Esophagus muscularis mucosa (tissue), 3 donors: ENCODE data around the gene PROX2.

Experiments
- CTCF ChIP-seq, 3 experiments: fragments of 200-600 bp in 2 of 3; fragments of 450-650 bp in 1 of 3; sonication (generic) in 2 of 3; IDR thresholded peaks; one replicate each; pipeline ENCODE4 v1.5.1; 2017 to 2019; ENCODE audit warnings: antibody characterized with exemption in 3 of 3, mild to moderate bottlenecking in 2 of 3, moderate library complexity in 1 of 3
- POLR2A ChIP-seq: fragments of 450-650 bp; IDR thresholded peaks from one replicate; pipeline ENCODE4 v1.6.1; 2017; ENCODE audit warnings: antibody characterized with exemption, moderate library complexity, mild to moderate bottlenecking, low read depth
- POLR2AphosphoS5 ChIP-seq, 2 donors: sonication (generic); formaldehyde crosslinking; IDR thresholded peaks; one replicate each; pipeline ENCODE4 v1.6.1; 2017; ENCODE audit warnings: antibody characterized with exemption in 2 of 2

- no peak for TF ChIP-seq CTCF (IDR thresholded peaks at IDR 0.05)
- no peak for TF ChIP-seq POLR2AphosphoS5 (IDR thresholded peaks at IDR 0.05)
- no peak for TF ChIP-seq POLR2A
These were observed 11.7 kb downstream of the PROX2 start for GRCh38 chr14:74864198-74864597.
